H1 (cell line): Measurements from ENCODE around the gene AP1S1. TPM values are rescaled to one million over a fixed set of nuclear protein-coding genes. Genes with fewer than 3 reads are reported as not detected.

Experiments
- CTCF ChIA-PET: fragments of 300-600 bp; sonication (Branson Sonifier 250); formaldehyde crosslinking; loops from one replicate; lab custom pipeline; 2021; ENCODE audit not compliant: partially characterized antibody; lab: Charles Lee
- POLR2A ChIA-PET: fragments of 300-600 bp; sonication (Branson Sonifier 250); formaldehyde crosslinking; loops from one replicate; lab custom pipeline; 2021; ENCODE audit warnings: inconsistent platforms; ENCODE audit not compliant: partially characterized antibody; lab: Charles Lee
- DNase-seq, 2 experiments: peaks; one replicate each; pipeline versions ENCODE4 v3.0.0 to v3.0.0-alpha.2; 2010 to 2022; ENCODE audit warnings: low spot score in 2 of 2, low read depth in 1 of 2, mixed read lengths in 1 of 2
- FAIRE-seq: peaks from 2 replicates; lab custom pipeline; 2011; peaks lifted over from hg19 to GRCh38; lab: Jason Lieb, UNC
- H2AFZ ChIP-seq: 2 replicates; pipeline ENCODE4 v1.8.1; 2012; ENCODE audit warnings: low read length, inconsistent platforms
- H2AK5ac ChIP-seq: 2 replicates; pipeline ENCODE4 v1.6.1; 2013; ENCODE audit warnings: low read depth, low read length
- H2BK120ac ChIP-seq: replicated peaks from 2 replicates; pipeline ENCODE3; 2013; ENCODE audit warnings: low read depth, low read length, inconsistent platforms
- H2BK12ac ChIP-seq: 2 replicates; pipeline ENCODE4 v1.6.1; 2013; ENCODE audit warnings: low read depth, low read length
- H2BK15ac ChIP-seq: 2 replicates; pipeline ENCODE4 v1.6.1; 2013; ENCODE audit warnings: low read length
- H2BK20ac ChIP-seq: 2 replicates; pipeline ENCODE4 v1.6.1; 2013; ENCODE audit warnings: low read length
- H2BK5ac ChIP-seq: 2 replicates; pipeline ENCODE4 v1.6.1; 2013; ENCODE audit warnings: low read depth, low read length
- H3K14ac ChIP-seq: 2 replicates; pipeline ENCODE4 v1.6.1; 2013; ENCODE audit warnings: inconsistent platforms; ENCODE audit not compliant: insufficient read length
- H3K18ac ChIP-seq: 2 replicates; pipeline ENCODE4 v1.6.1; 2013; ENCODE audit warnings: low read length; ENCODE audit errors: extremely low read depth
- H3K23ac ChIP-seq: 2 replicates; pipeline ENCODE4 v1.6.1; 2013; ENCODE audit warnings: inconsistent platforms; ENCODE audit not compliant: insufficient read length
- H3K23me2 ChIP-seq: 2 replicates; pipeline ENCODE4 v1.6.1; 2013; ENCODE audit warnings: low read depth, low read length
- H3K27ac ChIP-seq: 2 replicates; pipeline ENCODE4 v1.6.1; 2011; ENCODE audit warnings: low read depth, low read length, inconsistent platforms
- H3K27me3 ChIP-seq, 4 experiments: replicated peaks in 1 of 4; 1 replicate in 1 of 4; 2 replicates in 3 of 4; pipeline versions ENCODE4 v1.6.1 to v1.8.1; 2011 to 2013; ENCODE audit warnings: low read length in 3 of 4, mild to moderate bottlenecking in 3 of 4, inconsistent platforms in 2 of 4, mixed read lengths in 2 of 4, moderate library complexity in 1 of 4; ENCODE audit not compliant: control insufficient read depth in 3 of 4, insufficient read depth in 3 of 4; ENCODE audit errors: extremely low read depth in 1 of 4
- H3K36me3 ChIP-seq, 4 experiments: 2 replicates each; pipeline versions ENCODE4 v1.6.1 to v1.8.1; 2011 to 2013; ENCODE audit warnings: mild to moderate bottlenecking in 4 of 4, low read length in 3 of 4, moderate library complexity in 2 of 4, control low read depth in 1 of 4, inconsistent platforms in 1 of 4; ENCODE audit not compliant: insufficient read depth in 4 of 4, control insufficient read depth in 2 of 4
- H3K4ac ChIP-seq: replicated peaks from 2 replicates; pipeline ENCODE3; 2013; ENCODE audit warnings: low read length, low read depth, mixed read lengths, inconsistent platforms; ENCODE audit not compliant: insufficient read length
- H3K4me1 ChIP-seq, 4 experiments: replicated peaks in 1 of 4; 1 replicate in 1 of 4; 2 replicates in 3 of 4; pipeline versions ENCODE4 v1.6.1 to v1.8.1; 2011 to 2013; ENCODE audit warnings: low read length in 3 of 4, inconsistent platforms in 2 of 4, mixed read lengths in 1 of 4; ENCODE audit not compliant: insufficient read depth in 4 of 4, control insufficient read depth in 3 of 4
- H3K4me2 ChIP-seq, 2 experiments: 2 replicates each; pipeline versions ENCODE4 v1.6.1 to v1.8.1; 2011 to 2013; ENCODE audit warnings: low read depth in 2 of 2, low read length in 2 of 2, control low read depth in 1 of 2, inconsistent platforms in 1 of 2, mild to moderate bottlenecking in 1 of 2; ENCODE audit not compliant: insufficient read depth in 1 of 2
- H3K4me3 ChIP-seq, 4 experiments: fragments of 200-600, 300-600 bp in 1 of 4; sonication (generic), shearing (Covaris generic), sonication (Bioruptor Twin) in 1 of 4; 2 replicates each; pipeline versions ENCODE4 v1.5.1 to v1.8.1; 2011 to 2016; ENCODE audit warnings: low read length in 4 of 4, low read depth in 3 of 4, control low read depth in 2 of 4, inconsistent platforms in 2 of 4, mild to moderate bottlenecking in 2 of 4, mixed read lengths in 1 of 4, moderate library complexity in 1 of 4; ENCODE audit not compliant: insufficient read depth in 2 of 4; ENCODE audit errors: extremely low read depth in 1 of 4
- H3K56ac ChIP-seq: replicated peaks from 2 replicates; pipeline ENCODE3; 2013; ENCODE audit warnings: low read depth, mild to moderate bottlenecking, mixed read lengths, low read length, inconsistent platforms; ENCODE audit not compliant: insufficient read length
- H3K79me1 ChIP-seq: 2 replicates; pipeline ENCODE4 v1.6.1; 2013; ENCODE audit warnings: low read depth, low read length, control low read depth
- H3K79me2 ChIP-seq, 2 experiments: 2 replicates each; pipeline versions ENCODE4 v1.6.1 to v1.8.1; 2012 to 2013; ENCODE audit warnings: low read length in 2 of 2, mild to moderate bottlenecking in 2 of 2, inconsistent platforms in 1 of 2; ENCODE audit not compliant: insufficient read depth in 2 of 2, control insufficient read depth in 1 of 2
- H3K9ac ChIP-seq, 4 experiments: replicated peaks in 1 of 4; 1 replicate in 1 of 4; 2 replicates in 3 of 4; pipeline versions ENCODE4 v1.6.1 to v1.8.1; 2011 to 2013; ENCODE audit warnings: low read depth in 3 of 4, low read length in 3 of 4, control low read depth in 2 of 4, mild to moderate bottlenecking in 2 of 4, moderate library complexity in 2 of 4, inconsistent platforms in 1 of 4; ENCODE audit errors: extremely low read depth in 1 of 4
- H3K9me3 ChIP-seq, 2 experiments: 2 replicates each; pipeline versions ENCODE4 v1.6.1 to v1.8.1; 2012 to 2013; ENCODE audit warnings: mild to moderate bottlenecking in 2 of 2, moderate library complexity in 2 of 2, control low read depth in 1 of 2, inconsistent platforms in 1 of 2, low read depth in 1 of 2, low read length in 1 of 2, mixed read lengths in 1 of 2; ENCODE audit not compliant: insufficient read depth in 2 of 2
- H4K20me1 ChIP-seq, 2 experiments: replicated peaks in 1 of 2; 2 replicates each; pipeline versions ENCODE3 to v1.8.1; 2011 to 2013; ENCODE audit warnings: inconsistent platforms in 2 of 2, low read length in 2 of 2, mild to moderate bottlenecking in 1 of 2; ENCODE audit not compliant: insufficient read depth in 2 of 2, control insufficient read depth in 1 of 2
- H4K5ac ChIP-seq: 2 replicates; pipeline ENCODE4 v1.6.1; 2013; ENCODE audit warnings: low read length, low read depth, mixed read lengths, inconsistent platforms; ENCODE audit not compliant: insufficient read length
- H4K8ac ChIP-seq: 2 replicates; pipeline ENCODE4 v1.8.0; 2013; ENCODE audit warnings: mild to moderate bottlenecking, moderate library complexity, low read length, inconsistent platforms; ENCODE audit not compliant: insufficient read depth; ENCODE audit errors: extremely low read depth
- H4K91ac ChIP-seq: replicated peaks from 2 replicates; pipeline ENCODE3; 2013; ENCODE audit warnings: low read length, mixed read lengths, inconsistent platforms; ENCODE audit not compliant: insufficient read length
- CBX5 ChIP-seq: fragments of 300-800, 300-1000 bp; sonication (generic); IDR thresholded peaks from 2 replicates; pipeline ENCODE4 v1.7.1; 2016; ENCODE audit warnings: antibody characterized with exemption, low read length, low read depth
- CHD2 ChIP-seq: IDR thresholded peaks from 2 replicates; pipeline ENCODE4 v1.6.1; 2012; ENCODE audit warnings: low read length, improper control_type of control experiment
- CTBP2 ChIP-seq: IDR thresholded peaks from 2 replicates; pipeline ENCODE4 v1.7.0; 2011; ENCODE audit warnings: borderline replicate concordance, mild to moderate bottlenecking, moderate library complexity, mixed read lengths, low read length; ENCODE audit not compliant: insufficient read depth, insufficient read length
- EZH2 ChIP-seq: fragments of 200-600 bp; sonication (generic); IDR thresholded peaks from 2 replicates; pipeline ENCODE4 v1.7.1; 2012; ENCODE audit warnings: low read depth, mild to moderate bottlenecking, moderate library complexity, low read length, inconsistent platforms; ENCODE audit not compliant: severe bottlenecking
- GABPA ChIP-seq: IDR thresholded peaks from 2 replicates; pipeline ENCODE4 v1.6.1; 2011; ENCODE audit warnings: mild to moderate bottlenecking, low read length, moderate library complexity, borderline replicate concordance; ENCODE audit not compliant: insufficient read depth
- HDAC6 ChIP-seq: IDR thresholded peaks from one replicate; pipeline ENCODE4 v1.7.1; 2012; ENCODE audit warnings: low read depth, mild to moderate bottlenecking, inconsistent platforms, low read length, moderate library complexity
- JUND ChIP-seq: IDR thresholded peaks from 2 replicates; pipeline ENCODE4 v1.6.1; 2011; ENCODE audit warnings: mild to moderate bottlenecking, improper control_type of control experiment, low read length
- MAFK ChIP-seq: IDR thresholded peaks from 2 replicates; pipeline ENCODE4 v1.6.1; 2012; ENCODE audit warnings: low read depth, mild to moderate bottlenecking, improper control_type of control experiment, low read length
- RAD21 ChIP-seq, 2 experiments: IDR thresholded peaks in 1 of 2; conservative IDR thresholded peaks in 1 of 2; 2 replicates each; pipeline ENCODE4 v1.6.1; 2011; ENCODE audit warnings: low read depth in 2 of 2, low read length in 2 of 2, improper control_type of control experiment in 1 of 2, inconsistent platforms in 1 of 2, mild to moderate bottlenecking in 1 of 2, moderate library complexity in 1 of 2
- SAP30 ChIP-seq: fragments of 300-600 bp; sonication (generic); IDR thresholded peaks from 2 replicates; pipeline ENCODE4 v1.7.1; 2012; ENCODE audit warnings: low read length, moderate library complexity, mild to moderate bottlenecking, inconsistent platforms; ENCODE audit not compliant: insufficient read depth, insufficient replicate concordance
- WGBS, 2 experiments: shearing (Covaris generic) in 1 of 2; methylation state at CpG; one replicate each; pipeline versions ENCODE4 v1.1.6 to v1.1.7; 2013 to 2015; ENCODE audit warnings: low lambda C conversion rate in 2 of 2, mixed read lengths in 2 of 2, inconsistent platforms in 1 of 2, low coverage in 1 of 2, missing lambda C conversion rate in 1 of 2; ENCODE audit not compliant: insufficient replicate concordance in 2 of 2, insufficient coverage in 1 of 2, insufficient read length in 1 of 2; ENCODE audit errors: extremely low coverage in 1 of 2, missing lambda C conversion rate in 1 of 2; 5-methylcytosine and 5-hydroxymethylcytosine counted together
- polyA plus RNA-seq, 7 experiments: library from polyadenylated mRNA; depleted of rRNA in 3 of 7; stranded (reverse) in 5 of 7; unstranded in 2 of 7; fragments of >200 nt in 5 of 7; fragments of 200-250 nt in 2 of 7; gene quantifications; 1 replicate in 5 of 7; 2 replicates in 1 of 7; 4 replicates in 1 of 7; pipeline versions ENCODE4 v1.2.1 to v1.2.3, GENCODE V29; 2011 to 2013; ENCODE audit warnings: missing spikeins in 2 of 7, mixed read lengths in 2 of 7
- total RNA-seq: library from RNA; stranded (reverse); fragmentation: NEBNext Ultra II Directional; extraction: Animal tissue kit (Norgen Biotek cat#: 25700); gene quantifications from 2 replicates; pipeline ENCODE4 v1.2.1, GENCODE V29; 2021

The AP1S1 gene
- total and polyA plus RNA-seq, 2 of the 8 experiments (the other 6 are each of a cell fraction or from before 2014, with no cell fraction given) = 56.1 to 59.3 TPM

DNA sequence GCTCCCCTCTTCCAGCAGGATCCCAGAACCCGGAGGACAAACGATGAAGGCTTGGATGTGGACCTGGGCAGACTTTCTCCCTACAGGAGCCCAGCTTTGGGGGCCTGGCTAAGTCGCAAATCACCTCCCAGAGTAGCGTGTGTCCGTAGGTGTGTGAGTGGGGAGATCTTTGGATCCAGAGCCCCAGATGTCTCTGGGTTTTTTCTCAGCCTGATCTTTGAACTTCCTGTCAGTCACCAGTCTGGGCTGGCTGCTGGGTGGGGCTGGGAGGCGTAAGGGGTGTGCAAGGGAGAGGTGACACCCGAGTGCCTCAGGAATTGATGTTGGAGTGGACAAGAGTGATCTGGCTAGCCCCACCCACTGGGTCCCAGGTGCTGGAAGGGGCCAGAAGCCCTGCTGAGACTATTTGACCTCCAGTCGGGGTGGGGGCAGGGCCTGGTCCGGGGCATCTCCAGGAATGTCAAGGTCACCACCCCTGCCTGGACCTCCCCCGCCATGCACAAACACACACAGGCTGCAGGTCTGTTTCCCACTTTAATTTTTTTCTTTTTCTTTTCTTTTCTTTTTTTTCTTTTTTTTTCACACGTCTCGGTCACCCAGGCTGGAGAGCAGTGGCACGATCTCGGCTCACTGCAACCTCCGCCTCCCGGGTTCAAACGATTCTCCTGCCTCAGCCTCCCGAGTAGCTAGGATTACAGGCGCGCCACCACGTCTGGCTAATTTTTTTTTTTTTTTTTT, 46.8 kb downstream of the AP1S1 start, which contains the start of gene MOGAT3:
MOGAT3 (minus strand) TSS at position 175 of the 738 bp plus-strand sequence. CDS start 182 bp downstream, outside the sequence.
- FAIRE-seq (no peak), DNase-seq (no peak)
- H4K20me1 ChIP-seq = no peaks in the 10 kb centered on the region
- peaks cover 8% of the 10 kb centered on the region; the same call in 1 of the 2 replicates for H3K23me2 ChIP-seq
- peak within 1 kb of the TSS; percentile 90 for H2BK120ac ChIP-seq
- H3K27ac ChIP-seq = no peak within 1 kb of the TSS
- H3K18ac ChIP-seq = peak within 1 kb of the TSS; percentile 97
- CTCF ChIA-PET = interaction anchor here (1.0 to 12.3 kb wide), 11 partner anchors 9 to 142 kb away, joined by 3 to 168 read pairs (median 5); partner anchors contain the start of genes PLOD3 and ZNHIT1
- no peak within 1 kb of the TSS for H3K23ac ChIP-seq
- H3K36me3 ChIP-seq = no peaks in the 10 kb centered on the region
- H3K9me3 ChIP-seq = no peaks in the 10 kb centered on the region
- no peaks in the 10 kb centered on the region for H3K79me1 ChIP-seq
- peaks cover 0 to 16% (median 9%) of the 10 kb centered on the region in 4 experiments; a peak in 5 of 7 replicates for H3K27me3 ChIP-seq
- POLR2A ChIA-PET = interaction anchor here (0.6 to 4.5 kb wide), 18 partner anchors 9 to 324 kb away, joined by 3 to 17 read pairs (median 4); partner anchors contain the start of genes NAT16, PLOD3, TRIM56 and ZNHIT1
- H3K4me2 ChIP-seq = peak within 1 kb of the TSS; percentile 59 to 67
- H3K56ac ChIP-seq = peak within 1 kb of the TSS; percentile 16
- H2AFZ ChIP-seq = peak within 1 kb of the TSS; percentile 86; the same call in 1 of the 2 replicates
- H2BK5ac ChIP-seq = peak within 1 kb of the TSS; percentile 52; the same call in 1 of the 2 replicates
- H3K4ac ChIP-seq = no peak within 1 kb of the TSS
- no peaks in the 10 kb centered on the region for H3K79me2 ChIP-seq
- H4K5ac ChIP-seq = no peak within 1 kb of the TSS
- H3K14ac ChIP-seq = no peak within 1 kb of the TSS
- peak within 1 kb of the TSS in 2 of 4 experiments; percentile 25 to 38; a peak in 2 of 7 replicates for H3K9ac ChIP-seq
- H2BK20ac ChIP-seq = peak within 1 kb of the TSS; percentile 80; the same call in 1 of the 2 replicates
- WGBS, 2 experiments = 55% methylated on average over 18 of the region's 21 CpGs; no CpG with 5 or more reads in 1 of the 2 experiments
- peak within 1 kb of the TSS; percentile 61; the same call in 1 of the 2 replicates for H2BK15ac ChIP-seq
- H2BK12ac ChIP-seq = peak within 1 kb of the TSS; percentile 96; the same call in 1 of the 2 replicates
- peak within 1 kb of the TSS; percentile 75; the same call in 1 of the 2 replicates for H4K8ac ChIP-seq
- H2AK5ac ChIP-seq = no peak within 1 kb of the TSS
- H4K91ac ChIP-seq = peak within 1 kb of the TSS; percentile 99
- H3K4me1 ChIP-seq = peaks cover 5 to 20% (median 13%) of the 10 kb centered on the region in 4 experiments
- peak within 1 kb of the TSS; percentile 37 to 60 (median 47) for H3K4me3 ChIP-seq
- no peak for TF ChIP-seq GABPA
- no peak for TF ChIP-seq HDAC6
- TF ChIP-seq CHD2 = peak; percentile 40; the same call in 1 of the 2 replicates
- peak; percentile 35 for TF ChIP-seq EZH2
- no peak for TF ChIP-seq SAP30
- no peak for TF ChIP-seq RAD21 (IDR thresholded peaks at IDR 0.05 in 1 of 2, conservative IDR thresholded peaks at IDR 0.05 in 1 of 2; ENCODE audit: low read depth in 2 of 2, low read length in 2 of 2)
- TF ChIP-seq CBX5 = no peak
- no peak for TF ChIP-seq MAFK
- peak; percentile 45 for TF ChIP-seq CTBP2
- no peak for TF ChIP-seq JUND
